ENCODE data around the gene UNC50. TPM values are rescaled to one million over a fixed set of nuclear protein-coding genes. Genes with fewer than 3 reads are reported as not detected.
A peak's percentile ranks its signal among the peaks of the same experiment; 100 is the strongest.

UNC50 gene
- total and polyA plus RNA-seq, 7 experiments from 2014 or later: 22.2 to 63.2 (median 41.1) TPM

DNA sequence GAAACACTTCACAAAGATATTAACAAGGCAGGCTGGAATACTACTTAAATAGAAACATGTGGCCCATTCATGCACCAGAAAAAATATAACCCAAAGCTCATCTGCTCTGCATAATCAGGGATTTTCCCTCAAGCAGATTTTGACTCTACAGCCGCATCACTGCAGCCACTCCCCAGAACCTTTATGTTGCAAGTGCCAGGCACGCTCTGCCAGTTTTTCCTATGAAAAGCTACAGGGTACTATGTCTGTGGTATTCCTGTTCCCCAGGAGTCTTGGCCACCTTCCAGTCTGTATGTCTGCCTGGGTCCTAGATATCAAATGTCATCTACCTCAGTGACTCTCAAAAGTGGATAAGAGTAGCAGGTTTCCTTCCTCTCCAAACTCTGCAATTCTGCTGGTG lies 3.8 kb upstream of the UNC50 start:
- peaks cover 24 to 34% of the 10 kb centered on the region in 2 donors for H3K4me1 ChIP-seq (ENCODE audit: control insufficient read depth in 2 of 2, insufficient read depth in 2 of 2, low read length in 2 of 2)
- POLR2A ChIA-PET: interaction anchor here (1.3 kb wide), 1 partner anchor 108 kb away, joined by 4 read pairs; no protein-coding TSS in a partner anchor
- Mint-ChIP-seq H3K27me3 (no peaks in the 10 kb centered on the region), H3K36me3 (peaks cover 0 to 15% (median 6%) of the 10 kb centered on the region in 5 donors), H3K4me3 (no peak overlapping the region), H3K4me1 (peaks cover 26 to 52% (median 40%) of the 10 kb centered on the region in 7 donors), H3K27ac (peak overlapping the region in 8 of 9 donors; percentile 70 to 97 (median 92)), H3K9me3 (peaks cover 0 to 5% (median 0%) of the 10 kb centered on the region in 11 donors)
- no peak overlapping the region for H3K4me3 ChIP-seq (ENCODE audit: low read length)
- CTCF ChIA-PET: no interaction called here
- ATAC-seq (no peak), DNase-seq (no peak)
- H3K27me3 ChIP-seq (ENCODE audit: control insufficient read depth in 2 of 2, insufficient read depth in 2 of 2, low read length in 2 of 2): no peaks in the 10 kb centered on the region
- H3K36me3 ChIP-seq (ENCODE audit: control insufficient read depth in 2 of 3, insufficient read depth in 3 of 3, low read length in 3 of 3): peaks cover 0 to 40% (median 9%) of the 10 kb centered on the region in 3 experiments
- no peaks in the 10 kb centered on the region for H3K9me3 ChIP-seq (ENCODE audit: control insufficient read depth in 2 of 3, low read length in 3 of 3)
- intact Hi-C loops (cut with micrococcal nuclease): loop anchor here (10.0 kb wide), 4 partner anchors 160 to 550 kb away; partner anchors contain the start of genes C2orf15 (in 1 of the 2), INPP4A (in 1 of the 2), LIPT1 (in 1 of the 2) and TSGA10 (in 1 of the 2)
- H3K27ac ChIP-seq (ENCODE audit: low read depth, low read length): peak overlapping the region; percentile 18

DNA sequence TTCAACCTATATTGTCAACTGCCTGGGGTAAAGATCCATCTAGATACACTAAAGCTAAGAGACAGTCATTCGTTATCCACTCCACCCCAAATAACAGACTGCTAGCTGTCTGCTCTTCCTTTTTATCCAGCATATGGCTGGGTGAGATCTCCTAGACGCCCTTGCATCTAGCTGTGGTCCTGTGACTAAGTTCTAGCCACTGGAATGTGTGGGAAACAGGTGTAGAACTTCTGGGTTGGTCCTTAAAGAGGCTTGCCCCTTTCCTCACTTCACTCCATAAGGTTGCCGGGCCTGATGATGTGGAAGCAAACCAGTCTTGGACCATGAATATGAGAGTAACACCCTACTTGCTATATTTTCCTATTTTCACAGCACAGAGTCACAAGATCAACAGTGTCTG lies 3.3 kb upstream of the UNC50 start:
- H3K9me3 Mint-ChIP-seq: peaks cover 0 to 5% (median 0%) of the 10 kb centered on the region in 11 donors
- peaks cover 0 to 11% (median 6%) of the 10 kb centered on the region in 5 donors for H3K36me3 Mint-ChIP-seq

DNA sequence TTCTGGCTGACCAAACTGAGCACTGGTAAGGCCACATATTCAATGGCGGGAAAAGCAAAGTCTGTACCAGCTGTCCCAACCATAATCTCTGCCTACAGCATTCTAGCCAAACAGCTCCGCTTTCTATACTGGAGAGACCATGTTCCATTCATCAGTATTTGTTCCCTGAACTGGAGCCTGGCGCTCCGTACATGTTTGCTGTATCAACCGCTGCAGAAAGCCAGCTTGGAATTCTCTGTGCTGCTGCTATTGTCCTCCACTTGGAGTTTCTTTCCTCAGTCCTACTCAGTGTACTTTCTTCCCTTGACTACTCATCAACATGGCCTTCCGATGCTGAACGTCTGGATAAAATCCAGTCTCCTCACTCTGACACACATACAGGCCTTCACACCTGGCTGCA lies 2.0 kb upstream of the UNC50 start:
- ATAC-seq (no peak), DNase-seq (no peak)
- Histone ChIP-seq H3K4me1 (ENCODE audit: control insufficient read depth in 2 of 2, insufficient read depth in 2 of 2, low read length in 2 of 2) (peaks cover 39 to 48% of the 10 kb centered on the region in 2 donors), H3K27ac (ENCODE audit: low read depth, low read length) (peak overlapping the region; percentile 97), H3K9me3 (ENCODE audit: control insufficient read depth in 2 of 3, low read length in 3 of 3) (no peaks in the 10 kb centered on the region), H3K27me3 (ENCODE audit: control insufficient read depth in 2 of 2, insufficient read depth in 2 of 2, low read length in 2 of 2) (no peaks in the 10 kb centered on the region), H3K4me3 (ENCODE audit: low read length) (no peak overlapping the region), H3K36me3 (ENCODE audit: control insufficient read depth in 2 of 3, insufficient read depth in 3 of 3, low read length in 3 of 3) (peaks cover 0 to 34% (median 6%) of the 10 kb centered on the region in 3 experiments)
- H3K4me3 Mint-ChIP-seq: peak overlapping the region; percentile 82 to 97 (median 90)
- intact Hi-C loops (cut with micrococcal nuclease): loop anchor here (5.0 to 10.0 kb wide), 6 partner anchors 162 to 959 kb away; partner anchors contain the start of genes ACTR1B (in 1 of the 2), C2orf15 (in 1 of the 2), COX5B (in 1 of the 2) and INPP4A (in 1 of the 2)
- ChIA-PET CTCF (interaction anchor here (0.7 kb wide), 1 partner anchor 19 kb away, joined by 3 read pairs; no protein-coding TSS in a partner anchor), POLR2A (interaction anchor here (0.8 to 2.5 kb wide), 8 partner anchors 9 to 165 kb away, joined by 3 to 9 read pairs (median 3); no protein-coding TSS in a partner anchor)
- peaks cover 43 to 71% (median 58%) of the 10 kb centered on the region in 7 donors for H3K4me1 Mint-ChIP-seq
- peak overlapping the region; percentile 13 to 97 (median 92) for H3K27ac Mint-ChIP-seq
- H3K27me3 Mint-ChIP-seq: no peaks in the 10 kb centered on the region
- H3K36me3 Mint-ChIP-seq: peaks cover 0 to 15% (median 12%) of the 10 kb centered on the region in 5 donors
- peaks cover 0 to 5% (median 0%) of the 10 kb centered on the region in 11 donors for H3K9me3 Mint-ChIP-seq

More for the DNA sequence above, 3.3 kb upstream of the UNC50 start:
- intact Hi-C loops (cut with micrococcal nuclease): loop anchor here (5.0 to 10.0 kb wide), 6 partner anchors 160 to 958 kb away; partner anchors contain the start of genes ACTR1B (in 1 of the 2), C2orf15 (in 1 of the 2), COX5B (in 1 of the 2) and INPP4A (in 1 of the 2)
- Histone ChIP-seq H3K27me3 (ENCODE audit: control insufficient read depth in 2 of 2, insufficient read depth in 2 of 2, low read length in 2 of 2) (no peaks in the 10 kb centered on the region), H3K4me1 (ENCODE audit: control insufficient read depth in 2 of 2, insufficient read depth in 2 of 2, low read length in 2 of 2) (peaks cover 30 to 39% of the 10 kb centered on the region in 2 donors), H3K9me3 (ENCODE audit: control insufficient read depth in 2 of 3, low read length in 3 of 3) (no peaks in the 10 kb centered on the region), H3K27ac (ENCODE audit: low read depth, low read length) (peak overlapping the region; percentile 18), H3K4me3 (ENCODE audit: low read length) (no peak overlapping the region), H3K36me3 (ENCODE audit: control insufficient read depth in 2 of 3, insufficient read depth in 3 of 3, low read length in 3 of 3) (peaks cover 0 to 34% (median 9%) of the 10 kb centered on the region in 3 experiments)
- ATAC-seq (no peak), DNase-seq (no peak)
- Mint-ChIP-seq H3K27ac (peak overlapping the region in 8 of 9 donors; percentile 70 to 97 (median 92)), H3K4me1 (peaks cover 31 to 57% (median 45%) of the 10 kb centered on the region in 7 donors), H3K27me3 (no peaks in the 10 kb centered on the region), H3K4me3 (peak overlapping the region in 2 of 10 donors; percentile 12 to 96)
- CTCF ChIA-PET: no interaction called here
- POLR2A ChIA-PET: interaction anchor here (1.3 to 1.4 kb wide), 2 partner anchors 35 to 107 kb away, joined by 3 to 4 read pairs; no protein-coding TSS in a partner anchor

DNA sequence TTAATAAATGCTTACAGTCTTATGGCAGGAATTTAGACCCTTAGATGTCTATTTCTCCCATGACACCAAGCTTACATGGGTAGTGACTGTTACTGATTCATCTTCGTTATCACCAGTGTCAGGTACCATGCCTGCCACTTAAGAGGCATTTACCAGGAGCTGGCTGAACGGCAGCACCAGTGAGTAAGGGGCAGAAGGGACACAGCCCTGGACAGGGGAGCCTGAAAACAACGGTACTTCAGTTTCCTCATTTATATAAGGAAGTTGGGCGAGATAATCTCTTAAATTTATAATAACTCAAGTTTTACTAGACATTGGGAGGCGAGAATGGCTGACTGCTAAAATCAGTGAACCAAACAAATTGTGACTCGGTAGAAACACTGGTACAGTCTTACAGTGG lies 1.3 kb upstream of the UNC50 start:
- CTCF ChIA-PET: interaction anchor here (1.2 kb wide), 1 partner anchor 195 kb away, joined by 5 read pairs; no protein-coding TSS in a partner anchor
- H3K9me3 Mint-ChIP-seq: peaks cover 0 to 5% (median 0%) of the 10 kb centered on the region in 11 donors
- H3K27ac Mint-ChIP-seq: peak overlapping the region; percentile 81 to 97 (median 92)
- Histone ChIP-seq H3K4me1 (ENCODE audit: control insufficient read depth in 2 of 2, insufficient read depth in 2 of 2, low read length in 2 of 2) (peaks cover 39 to 48% of the 10 kb centered on the region in 2 donors), H3K27ac (ENCODE audit: low read depth, low read length) (peak overlapping the region; percentile 97), H3K4me3 (ENCODE audit: low read length) (peak overlapping the region; percentile 94), H3K9me3 (ENCODE audit: control insufficient read depth in 2 of 3, low read length in 3 of 3) (no peaks in the 10 kb centered on the region), H3K27me3 (ENCODE audit: control insufficient read depth in 2 of 2, insufficient read depth in 2 of 2, low read length in 2 of 2) (no peaks in the 10 kb centered on the region), H3K36me3 (ENCODE audit: control insufficient read depth in 2 of 3, insufficient read depth in 3 of 3, low read length in 3 of 3) (peaks cover 0 to 31% (median 2%) of the 10 kb centered on the region in 3 experiments)
- no peaks in the 10 kb centered on the region for H3K27me3 Mint-ChIP-seq
- peak overlapping the region; percentile 82 to 97 (median 90) for H3K4me3 Mint-ChIP-seq
- intact Hi-C loops (cut with micrococcal nuclease): loop anchor here (5.0 to 10.0 kb wide), 6 partner anchors 162 to 960 kb away; partner anchors contain the start of genes ACTR1B (in 1 of the 2), C2orf15 (in 1 of the 2), COX5B (in 1 of the 2) and INPP4A (in 1 of the 2)
- DNase-seq (no peak), ATAC-seq (no peak)
- POLR2A ChIA-PET: interaction anchor here (0.6 to 2.5 kb wide), 6 partner anchors 8 to 122 kb away, joined by 3 to 9 read pairs (median 3); no protein-coding TSS in a partner anchor
- H3K36me3 Mint-ChIP-seq: peaks cover 0 to 18% (median 13%) of the 10 kb centered on the region in 5 donors
- H3K4me1 Mint-ChIP-seq: peaks cover 47 to 77% (median 65%) of the 10 kb centered on the region in 7 donors

DNA sequence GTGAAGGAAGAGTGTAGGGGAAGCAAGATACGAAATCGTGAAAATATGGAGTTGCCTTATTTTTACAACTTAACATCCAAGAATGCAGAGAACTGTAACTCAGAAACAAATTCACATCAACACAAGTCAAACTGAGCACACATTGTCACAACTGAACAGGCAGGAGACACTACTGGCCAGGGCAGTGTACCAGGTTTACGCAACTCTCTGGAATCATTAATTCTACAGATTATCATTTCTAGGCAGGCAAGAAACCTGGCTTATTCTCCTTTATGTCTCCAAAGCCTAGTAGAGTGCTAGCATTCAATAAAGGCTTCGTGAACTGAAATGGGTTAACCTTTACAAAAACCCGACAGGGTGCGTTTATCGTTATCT lies 661 bp upstream of the UNC50 start:
- ChIA-PET CTCF (interaction anchor here (0.6 to 1.2 kb wide), 2 partner anchors 41 to 195 kb away, joined by 3 to 5 read pairs; no protein-coding TSS in a partner anchor), POLR2A (interaction anchor here (0.9 to 2.5 kb wide), 4 partner anchors 10 to 164 kb away, joined by 3 to 9 read pairs (median 6); no protein-coding TSS in a partner anchor)
- Histone ChIP-seq H3K4me1 (ENCODE audit: control insufficient read depth in 2 of 2, insufficient read depth in 2 of 2, low read length in 2 of 2) (peaks cover 39 to 48% of the 10 kb centered on the region in 2 donors), H3K27me3 (ENCODE audit: control insufficient read depth in 2 of 2, insufficient read depth in 2 of 2, low read length in 2 of 2) (no peaks in the 10 kb centered on the region), H3K4me3 (ENCODE audit: low read length) (peak overlapping the region; percentile 94), H3K36me3 (ENCODE audit: control insufficient read depth in 2 of 3, insufficient read depth in 3 of 3, low read length in 3 of 3) (peaks cover 0 to 34% (median 2%) of the 10 kb centered on the region in 3 experiments), H3K9me3 (ENCODE audit: control insufficient read depth in 2 of 3, low read length in 3 of 3) (no peaks in the 10 kb centered on the region), H3K27ac (ENCODE audit: low read depth, low read length) (peak overlapping the region; percentile 97)
- Mint-ChIP-seq H3K27ac (peak overlapping the region; percentile 81 to 97 (median 92)), H3K9me3 (peaks cover 0 to 5% (median 0%) of the 10 kb centered on the region in 11 donors), H3K27me3 (no peaks in the 10 kb centered on the region), H3K36me3 (peaks cover 0 to 18% (median 12%) of the 10 kb centered on the region in 5 donors), H3K4me1 (peaks cover 47 to 78% (median 66%) of the 10 kb centered on the region in 7 donors), H3K4me3 (peak overlapping the region; percentile 82 to 97 (median 90))
- DNase-seq (peak in 1 of 9 donors; percentile 18), ATAC-seq (no peak)
- intact Hi-C loops (cut with micrococcal nuclease): loop anchor here (1.0 to 10.0 kb wide), 13 partner anchors 9 to 960 kb away; partner anchors contain the start of genes MITD1 (in 2 of the 2), MRPL30 (in 2 of the 2), ACTR1B (in 1 of the 2) and C2orf15 (in 1 of the 2)
